ENCODE data around the gene GRK5.

GRK5 gene

GRCh38 chr10:119219871-119220270 lies 12.5 kb downstream of the GRK5 start:
- CTCF ChIA-PET = no interaction called here
- no peak for DNase-seq (ENCODE audit: extremely low spot score)
- TF ChIP-seq ARNT (IDR thresholded peaks at IDR 0.05) = no peak
- TF ChIP-seq NFRKB (IDR thresholded peaks at IDR 0.05) = no peak
- no peak for TF ChIP-seq HDGF (IDR thresholded peaks at IDR 0.05; ENCODE audit: borderline replicate concordance)
- no peak for TF ChIP-seq L3MBTL2 (conservative IDR thresholded peaks at IDR 0.05)
- TF ChIP-seq BHLHE40 (IDR thresholded peaks at IDR 0.05; ENCODE audit: borderline replicate concordance) = no peak
- TF ChIP-seq LEF1 (IDR thresholded peaks at IDR 0.05; ENCODE audit: borderline replicate concordance) = no peak
- POLR2A ChIA-PET = no interaction called here

GRCh38 chr10:119221201-119221600 lies 13.8 kb downstream of the GRK5 start:
- no peak for TF ChIP-seq LEF1 (IDR thresholded peaks at IDR 0.05; ENCODE audit: borderline replicate concordance)
- ChIA-PET CTCF (no interaction called here), POLR2A (no interaction called here)
- DNase-seq (ENCODE audit: extremely low spot score) = no peak

DNA sequence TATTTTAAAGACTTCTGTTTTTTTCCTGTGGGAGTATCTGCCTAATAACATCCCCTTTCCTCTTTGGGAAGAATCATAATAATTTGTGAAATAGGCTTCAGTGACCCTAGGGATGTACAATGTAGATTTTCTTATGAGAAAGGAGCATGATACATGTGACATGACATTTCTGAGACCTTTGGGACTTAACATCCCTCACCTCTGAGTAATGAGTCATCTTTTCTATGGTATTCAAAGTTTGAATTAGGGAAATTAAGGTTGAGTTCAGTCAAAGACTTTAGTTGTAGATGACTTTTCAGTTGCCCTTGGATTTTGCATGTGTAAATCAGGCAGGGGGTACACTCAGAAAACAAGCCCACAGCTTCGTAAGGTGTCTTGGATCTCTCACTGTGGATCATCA lies 14.3 kb downstream of the GRK5 start:
- TF ChIP-seq NFRKB (IDR thresholded peaks at IDR 0.05) = no peak
- TF ChIP-seq LEF1 (IDR thresholded peaks at IDR 0.05; ENCODE audit: borderline replicate concordance) = no peak
- no peak for TF ChIP-seq TARDBP (IDR thresholded peaks at IDR 0.05)
- TF ChIP-seq BHLHE40 (IDR thresholded peaks at IDR 0.05; ENCODE audit: borderline replicate concordance) = no peak
- TF ChIP-seq FOXK2 (IDR thresholded peaks at IDR 0.05) = no peak
- TF ChIP-seq ELF4 (IDR thresholded peaks at IDR 0.05) = no peak
- no peak for TF ChIP-seq SUZ12 (IDR thresholded peaks at IDR 0.05)
- no peak for TF ChIP-seq ZNF384 (IDR thresholded peaks at IDR 0.05)
- no peak for TF ChIP-seq FOXA1 (IDR thresholded peaks at IDR 0.05)
- TF ChIP-seq HDGF (IDR thresholded peaks at IDR 0.05; ENCODE audit: borderline replicate concordance) = no peak
- TF ChIP-seq PKNOX1 (IDR thresholded peaks at IDR 0.05) = no peak
- no peak for DNase-seq (ENCODE audit: extremely low spot score)
- ChIA-PET POLR2A (no interaction called here), CTCF (interaction anchor here (0.9 kb wide), 1 partner anchor 50 kb away, joined by 4 read pairs; no protein-coding TSS in a partner anchor)

GRCh38 chr10:119222537-119222936 lies 15.2 kb downstream of the GRK5 start:
- no peak for DNase-seq (ENCODE audit: extremely low spot score)
- POLR2A ChIA-PET = no interaction called here

DNA sequence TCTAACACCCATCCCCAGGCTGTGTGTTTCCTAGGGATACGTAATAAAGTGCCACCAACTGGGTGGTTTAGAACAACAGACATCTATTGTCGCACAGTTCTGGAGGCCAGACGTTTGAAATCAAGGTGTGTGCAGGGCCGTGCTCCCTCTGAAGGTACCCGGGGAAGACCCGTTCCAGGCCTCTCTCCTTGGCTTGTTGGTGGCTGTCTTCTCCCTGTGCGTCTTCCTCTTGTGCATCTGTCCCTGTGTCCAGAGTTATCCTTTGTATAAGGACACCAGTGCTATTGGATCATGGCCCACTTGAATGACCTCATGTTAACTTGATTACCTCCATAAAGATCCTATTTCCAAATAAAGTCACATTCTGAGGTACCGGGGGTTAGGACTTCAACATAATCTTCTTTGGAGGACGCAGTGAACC lies 15.6 kb downstream of the GRK5 start:
- POLR2A ChIA-PET = no interaction called here
- CTCF ChIA-PET = no interaction called here
- no peak for DNase-seq (ENCODE audit: extremely low spot score)
- no peak for TF ChIP-seq LEF1 (IDR thresholded peaks at IDR 0.05; ENCODE audit: borderline replicate concordance)
- no peak for TF ChIP-seq ARNT (IDR thresholded peaks at IDR 0.05)
- TF ChIP-seq FOXK2 (IDR thresholded peaks at IDR 0.05) = no peak
- no peak for TF ChIP-seq L3MBTL2 (conservative IDR thresholded peaks at IDR 0.05)
- no peak for TF ChIP-seq NFRKB (IDR thresholded peaks at IDR 0.05)
- no peak for TF ChIP-seq BHLHE40 (IDR thresholded peaks at IDR 0.05; ENCODE audit: borderline replicate concordance)
- TF ChIP-seq FOXA1 (IDR thresholded peaks at IDR 0.05) = no peak
- no peak for TF ChIP-seq ZNF384 (IDR thresholded peaks at IDR 0.05)
- no peak for TF ChIP-seq TARDBP (IDR thresholded peaks at IDR 0.05)
- TF ChIP-seq ELF4 (IDR thresholded peaks at IDR 0.05) = no peak
- TF ChIP-seq SP1 (IDR thresholded peaks at IDR 0.05) = no peak
- no peak for TF ChIP-seq FOXM1 (IDR thresholded peaks at IDR 0.05; ENCODE audit: borderline replicate concordance)
- TF ChIP-seq CTBP1 (IDR thresholded peaks at IDR 0.05; ENCODE audit: borderline replicate concordance) = no peak
- TF ChIP-seq PKNOX1 (IDR thresholded peaks at IDR 0.05) = no peak
- no peak for TF ChIP-seq HDGF (IDR thresholded peaks at IDR 0.05; ENCODE audit: borderline replicate concordance)

More at GRCh38 chr10:119222537-119222936, 15.2 kb downstream of the GRK5 start:
- CTCF ChIA-PET = interaction anchor here (0.9 kb wide), 1 partner anchor 50 kb away, joined by 4 read pairs; no protein-coding TSS in a partner anchor
- no peak for TF ChIP-seq SP1 (IDR thresholded peaks at IDR 0.05)
- no peak for TF ChIP-seq FOXM1 (IDR thresholded peaks at IDR 0.05; ENCODE audit: borderline replicate concordance)
- no peak for TF ChIP-seq FOXA1 (IDR thresholded peaks at IDR 0.05)

- CTCF ChIA-PET = no interaction called here
- DNase-seq (ENCODE audit: extremely low spot score) = no peak
- POLR2A ChIA-PET = no interaction called here
- TF ChIP-seq NFRKB (IDR thresholded peaks at IDR 0.05) (no peak), PKNOX1 (IDR thresholded peaks at IDR 0.05) (no peak), FOXM1 (IDR thresholded peaks at IDR 0.05; ENCODE audit: borderline replicate concordance) (no peak), FOXK2 (IDR thresholded peaks at IDR 0.05) (no peak), BHLHE40 (IDR thresholded peaks at IDR 0.05; ENCODE audit: borderline replicate concordance) (no peak), SUZ12 (IDR thresholded peaks at IDR 0.05) (no peak), ARNT (IDR thresholded peaks at IDR 0.05) (no peak), CTBP1 (IDR thresholded peaks at IDR 0.05; ENCODE audit: borderline replicate concordance) (no peak), FOXA1 (IDR thresholded peaks at IDR 0.05) (no peak), ZNF384 (IDR thresholded peaks at IDR 0.05) (no peak)
These were observed 17.8 kb downstream of the GRK5 start for GRCh38 chr10:119225083-119225658.

- ChIA-PET POLR2A (no interaction called here), CTCF (no interaction called here)
- DNase-seq (ENCODE audit: extremely low spot score) = no peak
- TF ChIP-seq ZNF384 (IDR thresholded peaks at IDR 0.05) = no peak
- TF ChIP-seq FOXM1 (IDR thresholded peaks at IDR 0.05; ENCODE audit: borderline replicate concordance) = no peak
These were observed 20.5 kb downstream of the GRK5 start for GRCh38 chr10:119227825-119228224.

Measured in HEK293T (cell line).